Trophoblast cell (in vitro differentiated cells and primary cell): ENCODE measurements around the gene CST2.
A peak's percentile ranks its signal among the peaks of the same experiment; 100 is the strongest.

ENCODE experiments used
- DNase-seq, 2 donors: peaks; one replicate each; pipeline ENCODE4 v3.0.0-alpha.2; 2016
- H2AFZ ChIP-seq: 2 replicates; pipeline ENCODE4 v1.6.1; 2013; ENCODE audit warnings: low read length, moderate library complexity, mild to moderate bottlenecking; ENCODE audit not compliant: insufficient read depth, poor library complexity
- H2AK5ac ChIP-seq: 2 replicates; pipeline ENCODE4 v1.6.1; 2013; ENCODE audit warnings: mild to moderate bottlenecking, low read length
- H2BK120ac ChIP-seq: 2 replicates; pipeline ENCODE4 v1.6.1; 2013; ENCODE audit warnings: low read length, mild to moderate bottlenecking, moderate library complexity; ENCODE audit not compliant: insufficient read depth, poor library complexity
- H2BK12ac ChIP-seq: 2 replicates; pipeline ENCODE4 v1.6.1; 2013; ENCODE audit warnings: mild to moderate bottlenecking, low read length, moderate library complexity
- H2BK5ac ChIP-seq: 2 replicates; pipeline ENCODE4 v1.6.1; 2013; ENCODE audit warnings: low read length, low read depth, moderate library complexity, mild to moderate bottlenecking; ENCODE audit not compliant: poor library complexity
- H3K14ac ChIP-seq: 2 replicates; pipeline ENCODE4 v1.6.1; 2013; ENCODE audit warnings: mild to moderate bottlenecking, low read length
- H3K18ac ChIP-seq: 2 replicates; pipeline ENCODE4 v1.6.1; 2013; ENCODE audit warnings: mild to moderate bottlenecking, low read length
- H3K23ac ChIP-seq: 2 replicates; pipeline ENCODE4 v1.6.1; 2013; ENCODE audit warnings: low read length
- H3K27ac ChIP-seq: 2 replicates; pipeline ENCODE4 v1.5.1; 2013; ENCODE audit warnings: low read depth, mild to moderate bottlenecking, inconsistent platforms, low read length, moderate library complexity
- H3K27me3 ChIP-seq: 2 replicates; pipeline ENCODE4 v1.6.1; 2013; ENCODE audit warnings: inconsistent platforms, mild to moderate bottlenecking, low read length, moderate library complexity; ENCODE audit not compliant: insufficient read depth
- H3K36me3 ChIP-seq, 2 experiments: 1 replicate in 1 of 2; 2 replicates in 1 of 2; pipeline ENCODE4 v1.6.1; 2013; ENCODE audit warnings: low read length in 2 of 2, mild to moderate bottlenecking in 2 of 2, moderate library complexity in 1 of 2; ENCODE audit not compliant: insufficient read depth in 2 of 2, control insufficient read depth in 1 of 2
- H3K4ac ChIP-seq: 2 replicates; pipeline ENCODE4 v1.6.1; 2013; ENCODE audit warnings: low read depth, mild to moderate bottlenecking, low read length, moderate library complexity
- H3K4me1 ChIP-seq, 2 experiments: 1 replicate in 1 of 2; 2 replicates in 1 of 2; pipeline ENCODE4 v1.6.1; 2013; ENCODE audit warnings: low read length in 2 of 2, mild to moderate bottlenecking in 2 of 2, moderate library complexity in 1 of 2; ENCODE audit not compliant: insufficient read depth in 2 of 2, control insufficient read depth in 1 of 2
- H3K4me2 ChIP-seq: 2 replicates; pipeline ENCODE4 v1.6.1; 2013; ENCODE audit warnings: inconsistent platforms, mild to moderate bottlenecking, low read length, moderate library complexity
- H3K4me3 ChIP-seq: 2 replicates; pipeline ENCODE4 v1.5.1; 2013; ENCODE audit warnings: mild to moderate bottlenecking, low read depth, low read length, inconsistent platforms
- H3K79me1 ChIP-seq: one replicate; pipeline ENCODE4 v1.6.1; 2013; ENCODE audit warnings: low read length
- H3K79me2 ChIP-seq: 2 replicates; pipeline ENCODE4 v1.6.1; 2013; ENCODE audit warnings: low read length, mild to moderate bottlenecking; ENCODE audit not compliant: control insufficient read depth, insufficient read depth, poor library complexity
- H3K9ac ChIP-seq: 2 replicates; pipeline ENCODE4 v1.6.1; 2013; ENCODE audit warnings: mild to moderate bottlenecking, low read length
- H3K9me3 ChIP-seq: 2 replicates; pipeline ENCODE4 v1.6.1; 2013; ENCODE audit warnings: low read depth, mild to moderate bottlenecking, control low read depth, inconsistent platforms, low read length; ENCODE audit not compliant: insufficient read depth
- H4K12ac ChIP-seq: 2 replicates; pipeline ENCODE4 v1.6.1; 2013; ENCODE audit warnings: low read depth, mild to moderate bottlenecking, low read length, moderate library complexity
- H4K8ac ChIP-seq: 2 replicates; pipeline ENCODE4 v1.6.1; 2013; ENCODE audit warnings: low read depth, mild to moderate bottlenecking, low read length, moderate library complexity
- H4K91ac ChIP-seq: one replicate; pipeline ENCODE4 v1.6.1; 2013; ENCODE audit warnings: low read depth, mild to moderate bottlenecking, low read length, moderate library complexity
- WGBS: extraction: QIAGEN DNeasy Blood & Tissue Kit; methylation state at CpG from one replicate; pipeline ENCODE4 v1.1.7; 2013; ENCODE audit warnings: missing lambda C conversion rate; ENCODE audit not compliant: insufficient read length, insufficient coverage; ENCODE audit errors: extremely low coverage; 5-methylcytosine and 5-hydroxymethylcytosine counted together

CST2 gene

GRCh38 chr20:23774081-23774480 lies 52.4 kb downstream of the CST2 start:
- Histone ChIP-seq H3K4me2 (no peak overlapping the region), H2BK5ac (no peak overlapping the region), H3K18ac (no peak overlapping the region), H3K9me3 (no peaks in the 10 kb centered on the region), H3K79me2 (no peaks in the 10 kb centered on the region), H3K9ac (no peak overlapping the region), H4K8ac (no peak overlapping the region), H2BK120ac (no peak overlapping the region), H3K4me1 (no peaks in the 10 kb centered on the region), H3K27ac (no peak overlapping the region), H3K27me3 (no peaks in the 10 kb centered on the region), H3K79me1 (no peaks in the 10 kb centered on the region), H2AFZ (no peak overlapping the region), H3K4me3 (peak overlapping the region; percentile 9), H4K12ac (no peak overlapping the region), H3K14ac (no peak overlapping the region), H4K91ac (no peak overlapping the region), H3K4ac (no peak overlapping the region), H2AK5ac (no peak overlapping the region), H3K23ac (no peak overlapping the region), H3K36me3 (no peaks in the 10 kb centered on the region), H2BK12ac (no peak overlapping the region)
- WGBS = no CpG with 5 or more reads among the region's 7 CpGs
- no peak for DNase-seq
